EH (cell line): Measurements from ENCODE around the gene STX18.
A peak's percentile ranks its signal among the peaks of the same experiment; 100 is the strongest.

Experiments
- DNase-seq: peaks from one replicate; pipeline ENCODE4 v3.0.0-alpha.2; 2015; ENCODE audit warnings: low read depth

Gene STX18

DNA sequence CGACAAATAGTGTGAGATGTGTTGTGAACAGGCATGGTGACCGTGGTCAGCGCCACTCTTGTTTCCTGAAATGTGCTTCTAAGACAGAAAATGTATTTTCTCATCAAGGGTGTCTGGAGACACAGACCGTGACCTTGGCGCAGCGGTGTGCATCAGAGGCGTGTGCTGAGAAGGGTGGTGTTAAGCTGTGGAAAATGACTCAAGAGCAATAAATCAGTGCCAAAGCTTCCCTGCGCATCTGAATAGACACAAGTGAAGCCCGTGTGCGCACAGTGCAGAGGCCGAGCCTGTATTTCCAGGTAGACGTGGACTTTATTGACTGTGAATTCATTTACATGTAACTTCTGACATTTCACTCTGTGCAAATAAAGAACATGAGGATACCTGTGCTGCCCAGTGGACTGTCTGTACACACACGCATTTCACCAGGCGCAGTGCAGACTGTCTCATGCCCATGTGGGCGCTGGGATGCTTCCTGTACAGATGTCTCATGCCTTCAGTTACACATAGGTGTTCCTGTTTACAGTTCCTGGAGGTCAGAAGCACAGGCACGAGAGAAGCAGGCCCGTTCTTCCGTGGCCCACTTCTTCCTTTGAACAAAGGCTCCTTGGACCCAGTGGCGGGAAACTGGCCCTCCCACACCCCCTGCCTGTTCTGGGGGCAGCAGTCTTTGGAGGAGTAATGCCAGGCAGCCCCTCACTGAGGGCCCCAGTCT, 123.0 kb downstream of the STX18 start:
- DNase-seq = no peak

DNA sequence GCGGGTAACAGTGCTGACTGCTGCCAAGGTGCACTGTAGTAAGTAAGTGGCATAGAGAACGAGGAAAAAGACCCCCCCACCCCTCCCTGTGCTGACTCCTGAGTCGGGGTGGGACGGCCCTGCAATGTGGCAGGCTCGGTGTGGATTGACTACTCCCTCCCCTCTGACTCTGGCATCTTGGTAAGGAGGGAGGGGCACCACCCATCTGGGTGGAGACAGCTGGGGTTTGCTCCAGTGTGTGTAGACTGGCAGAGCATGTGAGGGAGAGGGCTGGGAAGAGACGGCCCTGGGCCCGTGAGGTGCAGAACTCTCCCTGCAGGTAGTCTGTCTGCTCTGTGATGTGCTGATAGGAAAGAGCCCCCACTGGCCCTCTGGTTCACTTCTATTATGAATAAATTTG, 124.0 kb downstream of the STX18 start:
- no peak for DNase-seq

DNA sequence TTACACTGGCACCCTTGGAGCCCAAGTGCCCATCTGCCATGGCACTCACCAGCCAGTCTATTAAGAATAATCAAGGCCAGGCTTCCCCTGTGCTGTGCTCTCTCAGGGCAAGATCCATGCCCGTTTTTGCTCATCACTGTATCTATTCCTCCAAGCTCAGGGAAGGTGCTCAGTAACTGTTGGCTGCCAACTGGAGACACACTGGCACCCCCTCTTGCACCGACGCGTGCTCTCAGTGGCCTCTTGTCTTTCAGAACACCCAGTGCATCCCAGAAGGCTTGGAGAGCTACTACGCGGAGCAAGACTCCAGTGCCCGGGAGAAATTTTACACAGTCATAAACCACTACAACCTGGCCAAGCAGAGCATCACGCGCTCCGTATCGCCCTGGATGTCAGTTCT, 124.9 kb downstream of the STX18 start:
- DNase-seq = no peak

DNA sequence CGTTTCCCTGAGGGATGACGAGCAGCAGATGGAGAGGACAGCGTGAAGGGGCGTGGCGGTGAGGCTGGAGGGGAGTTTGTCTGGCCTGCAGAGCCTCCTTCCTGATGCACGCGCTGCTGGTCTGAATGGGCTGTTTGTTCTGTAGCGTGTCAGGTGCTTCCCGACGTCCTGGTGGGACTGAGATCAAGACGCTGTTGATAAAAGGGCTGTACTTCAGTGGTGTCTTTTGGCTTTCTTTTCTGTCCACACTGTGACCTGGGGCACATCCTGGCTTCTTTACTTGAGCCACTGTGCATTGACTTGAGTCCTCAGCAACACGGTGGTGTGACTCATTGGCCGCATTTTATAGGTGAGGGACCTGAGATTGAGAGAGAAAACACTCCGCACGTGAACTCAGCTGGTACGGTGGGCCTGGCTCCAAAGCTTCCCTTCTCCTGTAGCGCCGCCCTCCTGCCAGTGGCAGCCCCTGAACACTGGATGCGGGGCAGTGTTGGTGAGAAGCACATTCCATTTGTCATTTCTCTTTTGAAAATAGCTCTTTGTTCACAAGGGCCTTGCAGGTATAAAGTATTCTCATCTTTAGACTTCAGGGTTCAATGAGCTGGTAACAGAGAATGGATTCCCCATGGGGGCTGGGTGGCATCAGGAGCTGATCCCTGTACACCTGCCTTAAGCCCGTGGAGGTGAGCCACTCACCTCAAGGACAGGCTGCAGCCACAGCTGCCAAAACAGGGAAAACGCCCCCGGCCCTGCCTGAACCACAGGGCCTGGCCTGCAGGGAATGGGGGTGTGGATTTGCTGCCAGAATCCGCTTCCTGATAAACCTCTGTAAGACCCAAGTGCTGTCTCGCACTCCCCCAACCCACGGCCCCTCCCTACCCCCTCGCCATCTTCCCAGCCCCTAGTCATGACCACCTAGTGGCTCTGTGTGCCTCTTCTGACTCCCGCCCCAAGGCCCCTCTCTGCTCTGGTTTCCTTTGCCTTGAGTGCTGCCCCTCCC, 125.7 kb downstream of the STX18 start:
- no peak for DNase-seq

DNA sequence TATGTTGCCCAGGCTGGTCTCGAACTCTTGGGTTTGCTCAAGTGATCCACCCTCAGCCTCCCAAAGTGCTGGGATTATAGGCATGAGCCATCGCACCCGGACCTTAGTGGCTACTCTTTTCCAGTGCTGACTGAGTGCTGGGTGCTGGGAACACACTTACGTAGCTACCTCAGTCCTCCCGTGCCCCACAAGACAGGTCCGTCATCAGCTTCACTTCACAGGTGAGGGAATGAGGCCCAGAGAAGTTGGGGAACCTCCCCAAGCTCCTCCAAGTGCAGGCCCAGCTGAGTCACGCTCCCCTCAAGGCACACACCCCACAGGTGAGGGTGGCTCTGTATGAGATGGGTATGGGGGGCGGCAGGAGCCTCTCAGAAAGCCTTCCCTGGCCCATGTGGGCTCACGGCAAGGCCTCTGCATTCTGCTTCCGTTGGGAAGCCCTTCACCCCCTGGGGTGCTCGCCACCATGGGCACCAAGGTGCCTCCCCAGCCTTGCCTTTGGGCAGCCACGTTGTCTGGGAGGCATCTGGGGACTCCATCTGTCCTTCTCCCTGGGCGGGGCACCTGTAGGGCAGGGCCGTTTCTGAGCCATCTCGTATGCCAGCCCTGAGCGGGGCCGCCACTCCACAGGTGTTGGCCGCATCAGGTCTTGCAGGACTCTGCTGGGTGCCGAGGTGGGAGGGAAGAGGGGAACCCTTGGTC, 126.6 kb downstream of the STX18 start:
- no peak for DNase-seq

- no peak for DNase-seq
Observed at GRCh38 chr4:4413806-4414205, 128.0 kb downstream of the STX18 start.

- DNase-seq = no peak
Observed at GRCh38 chr4:4413373-4413725, 128.5 kb downstream of the STX18 start.

DNA sequence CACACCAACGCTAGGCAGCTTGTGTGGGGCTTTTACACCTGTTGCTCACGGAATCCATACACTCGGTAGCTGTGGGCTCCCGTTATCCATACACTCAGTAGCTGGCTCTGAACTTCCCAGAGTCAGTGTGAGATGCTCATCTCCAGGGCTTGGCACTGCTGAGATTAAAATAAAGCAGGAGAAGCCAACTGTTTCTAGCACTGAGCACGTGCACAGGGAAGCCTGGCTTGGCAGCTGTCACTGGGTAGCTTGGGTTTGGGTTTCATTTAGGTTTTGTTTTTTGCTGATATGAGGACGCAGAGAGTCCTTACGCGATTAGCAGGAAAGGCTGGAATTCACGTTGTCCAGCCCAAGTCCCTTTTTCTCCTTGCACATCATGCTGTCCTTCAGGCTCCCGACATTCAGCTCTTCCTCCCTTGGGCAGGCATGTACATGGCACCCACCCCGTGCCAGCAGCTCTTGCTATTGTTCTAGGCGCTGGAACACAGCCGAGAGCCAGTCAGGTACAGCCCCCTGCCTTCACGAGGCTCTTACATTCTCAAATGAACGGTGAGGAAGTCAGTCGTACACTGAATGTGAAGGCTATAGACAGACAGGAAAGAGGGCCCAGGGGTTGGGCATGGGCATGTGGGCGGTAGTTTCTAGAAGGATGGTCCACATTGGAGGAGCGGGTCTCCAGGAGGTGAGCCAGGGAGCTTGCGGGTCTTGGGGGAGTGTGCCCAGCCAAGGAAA, 129.0 kb downstream of the STX18 start:
- no peak for DNase-seq

- no peak for DNase-seq
Observed at GRCh38 chr4:4411906-4412305, 129.9 kb downstream of the STX18 start.

DNA sequence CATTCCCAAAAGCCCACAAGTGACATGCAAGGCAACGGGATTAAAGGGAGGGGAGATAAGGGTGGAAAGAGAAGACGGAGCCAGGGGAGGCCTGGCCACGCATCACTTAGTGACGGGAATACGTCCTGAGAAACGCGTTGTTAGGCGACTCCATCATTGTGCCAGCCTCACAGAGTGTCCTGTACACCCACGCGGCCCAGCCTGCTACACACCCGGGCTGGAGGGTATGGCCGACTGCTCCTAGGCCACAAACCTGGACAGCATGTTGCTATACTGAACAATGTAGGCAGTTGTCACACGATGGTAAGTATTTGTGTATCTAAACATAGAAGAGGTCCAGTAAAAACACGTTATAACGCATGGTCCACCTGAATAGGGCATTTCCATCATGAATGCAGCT, 131.6 kb downstream of the STX18 start:
- DNase-seq = no peak

DNA sequence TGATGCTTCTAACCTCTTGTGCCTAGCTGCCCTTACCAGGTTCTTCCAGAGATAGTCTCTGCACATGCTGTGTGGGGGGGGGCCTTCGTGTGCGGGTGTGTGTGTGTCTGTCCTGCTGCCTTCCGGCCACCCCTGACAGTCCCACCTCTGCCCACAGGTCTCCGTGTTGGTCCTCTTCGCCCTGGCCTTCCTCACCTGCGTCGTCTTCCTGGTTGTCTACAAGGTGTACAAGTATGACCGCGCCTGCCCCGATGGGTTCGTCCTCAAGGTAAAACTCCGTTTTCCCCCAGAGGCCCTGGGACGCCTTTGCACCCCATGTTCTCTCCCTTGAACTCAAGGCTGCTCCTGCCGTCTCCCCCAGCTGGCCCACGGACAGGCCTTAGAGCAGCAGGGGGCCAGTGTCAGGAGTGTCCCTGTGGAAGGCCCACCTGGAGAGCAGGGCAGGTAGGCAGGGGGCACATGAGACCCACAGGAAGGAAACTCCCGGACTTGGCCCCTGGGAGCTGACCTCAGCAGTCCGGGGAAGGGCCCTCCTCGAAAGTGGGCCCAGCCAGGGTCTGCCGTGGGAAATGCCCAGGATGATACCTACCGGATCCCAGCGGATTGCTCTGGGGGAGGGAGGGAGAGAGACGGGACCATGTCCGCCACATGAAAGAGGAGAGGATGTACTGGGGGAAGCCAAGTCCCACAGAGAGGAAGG, 132.3 kb downstream of the STX18 start:
- DNase-seq = no peak

GRCh38 chr4:4408576-4409335, 133.1 kb downstream of the STX18 start:
- DNase-seq = no peak

GRCh38 chr4:4408132-4408523, 133.7 kb downstream of the STX18 start:
- no peak for DNase-seq

- DNase-seq = no peak
Observed at GRCh38 chr4:4407299-4408131, 134.3 kb downstream of the STX18 start.

GRCh38 chr4:4406455-4407298, 135.2 kb downstream of the STX18 start:
- peak; percentile 17 for DNase-seq

- DNase-seq = no peak
Observed at GRCh38 chr4:4405358-4405962, 136.4 kb downstream of the STX18 start.

DNA sequence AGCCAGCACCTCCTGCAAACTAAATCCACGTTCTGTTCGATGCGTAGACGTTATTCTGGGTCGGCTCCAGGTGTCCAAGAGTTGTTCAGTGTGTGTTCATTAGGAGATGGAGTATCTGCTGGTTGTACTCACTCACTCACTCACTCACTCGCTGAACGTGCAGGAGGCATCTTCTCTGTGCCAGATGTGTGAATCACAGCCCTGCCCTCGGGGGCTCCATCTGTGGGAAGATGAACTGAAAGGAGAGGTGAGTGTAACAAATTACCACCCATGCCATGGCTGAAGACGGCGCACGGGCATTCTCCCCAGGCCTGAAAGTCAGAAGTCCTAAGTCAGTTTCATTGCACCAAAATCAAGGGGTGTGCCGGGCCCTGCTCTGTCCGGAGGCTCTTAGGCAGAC, 138.9 kb downstream of the STX18 start:
- peak; percentile 79 for DNase-seq

GRCh38 chr4:4401036-4401435, 140.8 kb downstream of the STX18 start:
- no peak for DNase-seq
